ENCODE data around the gene BANF2. TPM values are rescaled to one million over a fixed set of nuclear protein-coding genes. Genes with fewer than 3 reads are reported as not detected.
A peak's percentile ranks its signal among the peaks of the same experiment; 100 is the strongest.

Gene BANF2
- total and polyA plus RNA-seq, 2 of the 13 experiments (the other 11 are each of a cell fraction or from before 2014, with no cell fraction given): 0.35 TPM; not detected in 1

DNA sequence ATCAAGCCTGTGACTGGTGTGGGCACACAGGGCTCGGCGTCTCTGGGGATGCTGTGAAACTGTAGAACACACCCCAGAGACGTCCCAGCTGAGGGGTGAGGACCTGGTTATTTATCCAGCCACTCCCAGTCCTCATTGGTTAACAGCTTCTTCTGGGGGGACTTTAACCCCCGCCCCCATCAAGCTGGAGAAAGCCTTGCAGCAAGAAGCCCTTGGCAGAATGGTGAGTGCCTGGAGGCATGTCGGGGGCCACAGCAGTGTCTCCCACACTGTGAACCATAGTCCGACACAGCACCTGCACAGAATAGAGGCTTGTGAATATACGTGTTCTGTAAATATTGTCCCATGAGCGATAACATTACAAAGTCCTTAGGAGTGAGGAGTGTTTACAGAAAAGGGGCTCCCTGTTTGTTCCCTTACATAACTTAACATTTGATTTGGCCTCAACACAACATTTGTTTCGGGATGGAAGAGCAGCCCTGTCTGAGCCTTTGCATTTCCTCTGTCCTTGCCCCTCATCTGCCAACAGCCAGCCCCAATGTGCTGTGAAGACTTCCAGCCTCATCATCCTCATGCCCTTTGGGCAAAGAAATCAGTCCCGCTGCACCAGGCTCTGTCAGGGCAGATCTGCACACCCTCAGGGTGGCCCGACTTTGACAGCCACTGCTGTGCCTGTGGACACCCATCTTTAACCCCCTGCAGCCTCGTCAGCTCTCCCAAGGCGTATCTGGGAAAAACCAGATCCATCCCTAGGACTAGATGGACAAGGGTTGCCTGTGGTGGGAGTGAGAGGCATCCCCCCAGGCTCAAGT, 15.5 kb upstream of the BANF2 start (continued):
- peak; percentile 92 for TF ChIP-seq ZFP36L1 (CRISPR knock-in tag; IDR thresholded peaks at IDR 0.05)
- TF ChIP-seq, protein P1, sequence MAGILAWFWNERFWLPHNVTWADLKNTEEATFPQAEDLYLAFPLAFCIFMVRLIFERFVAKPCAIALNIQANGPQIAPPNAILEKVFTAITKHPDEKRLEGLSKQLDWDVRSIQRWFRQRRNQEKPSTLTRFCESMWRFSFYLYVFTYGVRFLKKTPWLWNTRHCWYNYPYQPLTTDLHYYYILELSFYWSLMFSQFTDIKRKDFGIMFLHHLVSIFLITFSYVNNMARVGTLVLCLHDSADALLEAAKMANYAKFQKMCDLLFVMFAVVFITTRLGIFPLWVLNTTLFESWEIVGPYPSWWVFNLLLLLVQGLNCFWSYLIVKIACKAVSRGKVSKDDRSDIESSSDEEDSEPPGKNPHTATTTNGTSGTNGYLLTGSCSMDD (CRISPR knock-in tag; IDR thresholded peaks at IDR 0.05): no peak
- TF ChIP-seq ZNF33A (CRISPR knock-in tag; IDR thresholded peaks at IDR 0.05; ENCODE audit: borderline replicate concordance): no peak
- peak; percentile 57 for TF ChIP-seq DMAP1 (CRISPR knock-in tag; IDR thresholded peaks at IDR 0.05)
- TF ChIP-seq ZNF607 (CRISPR knock-in tag; IDR thresholded peaks at IDR 0.05; ENCODE audit: borderline replicate concordance): peak; percentile 93
- TF ChIP-seq HDAC1 (CRISPR knock-in tag; IDR thresholded peaks at IDR 0.05): peak; percentile 98
- TF ChIP-seq U2AF1 (optimal IDR thresholded peaks at IDR 0.05; ENCODE audit: low read depth, low read length): peak; percentile 32
- TF ChIP-seq ZNF776 (CRISPR knock-in tag; IDR thresholded peaks at IDR 0.05): no peak
- 0 out of 2 replicates have a peak, but pooled peaks have one; percentile 93 for TF ChIP-seq BRCA1 (CRISPR knock-in tag; IDR thresholded peaks at IDR 0.05)
- TF ChIP-seq MYC (CRISPR knock-in tag; IDR thresholded peaks at IDR 0.05; ENCODE audit: borderline replicate concordance): peak; percentile 40; the same call in 1 of the 2 replicates
- TF ChIP-seq, protein P2, sequence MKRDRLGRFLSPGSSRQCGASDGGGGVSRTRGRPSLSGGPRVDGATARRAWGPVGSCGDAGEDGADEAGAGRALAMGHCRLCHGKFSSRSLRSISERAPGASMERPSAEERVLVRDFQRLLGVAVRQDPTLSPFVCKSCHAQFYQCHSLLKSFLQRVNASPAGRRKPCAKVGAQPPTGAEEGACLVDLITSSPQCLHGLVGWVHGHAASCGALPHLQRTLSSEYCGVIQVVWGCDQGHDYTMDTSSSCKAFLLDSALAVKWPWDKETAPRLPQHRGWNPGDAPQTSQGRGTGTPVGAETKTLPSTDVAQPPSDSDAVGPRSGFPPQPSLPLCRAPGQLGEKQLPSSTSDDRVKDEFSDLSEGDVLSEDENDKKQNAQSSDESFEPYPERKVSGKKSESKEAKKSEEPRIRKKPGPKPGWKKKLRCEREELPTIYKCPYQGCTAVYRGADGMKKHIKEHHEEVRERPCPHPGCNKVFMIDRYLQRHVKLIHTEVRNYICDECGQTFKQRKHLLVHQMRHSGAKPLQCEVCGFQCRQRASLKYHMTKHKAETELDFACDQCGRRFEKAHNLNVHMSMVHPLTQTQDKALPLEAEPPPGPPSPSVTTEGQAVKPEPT (CRISPR knock-in tag; IDR thresholded peaks at IDR 0.05; ENCODE audit: low read depth): peak; percentile 45; the same call in 1 of the 2 replicates
- peak; percentile 96 for TF ChIP-seq MIXL1 (CRISPR knock-in tag; IDR thresholded peaks at IDR 0.05)
- no peak for TF ChIP-seq ZFAT (CRISPR knock-in tag; conservative IDR thresholded peaks at IDR 0.05)
- TF ChIP-seq MXD4 (CRISPR knock-in tag; IDR thresholded peaks at IDR 0.05): peak; percentile 85
- peak; percentile 97 for TF ChIP-seq ZNF414 (CRISPR knock-in tag; IDR thresholded peaks at IDR 0.05)
- TF ChIP-seq FIP1L1 (IDR thresholded peaks at IDR 0.05; ENCODE audit: borderline replicate concordance, insufficient read depth, low read depth, low read length): no peak
- peak; percentile 95; the same call in 1 of the 2 replicates for TF ChIP-seq ZBTB10 (CRISPR knock-in tag; IDR thresholded peaks at IDR 0.05; ENCODE audit: borderline replicate concordance)
- TF ChIP-seq ZNF451 (CRISPR knock-in tag; IDR thresholded peaks at IDR 0.05): no peak
- TF ChIP-seq ZBTB26 (CRISPR knock-in tag; IDR thresholded peaks at IDR 0.05; ENCODE audit: borderline replicate concordance): no peak; the same call in 1 of the 2 replicates
- no peak for TF ChIP-seq TEAD2 (CRISPR knock-in tag; IDR thresholded peaks at IDR 0.05)
- TF ChIP-seq ZC3H13 (CRISPR knock-in tag; IDR thresholded peaks at IDR 0.05): no peak
- TF ChIP-seq CEBPB (IDR thresholded peaks at IDR 0.05; ENCODE audit: borderline replicate concordance, low read depth, low read length): no peak
- peak; percentile 90 for TF ChIP-seq EED (CRISPR knock-in tag; IDR thresholded peaks at IDR 0.05)

All from HepG2 (cell line).